H9 (cell line): Measurements from ENCODE around the gene DHRSX. TPM values are rescaled to one million over a fixed set of nuclear protein-coding genes. Genes with fewer than 3 reads are reported as not detected.
A peak's percentile ranks its signal among the peaks of the same experiment; 100 is the strongest.

Experiments used
- DNase-seq: peaks from one replicate; pipeline ENCODE4 v3.0.0-alpha.2; 2017
- H2AFZ ChIP-seq: one replicate; pipeline ENCODE4 v1.6.1; 2013; ENCODE audit warnings: mild to moderate bottlenecking, low read length, control low read depth, moderate library complexity
- H2AK5ac ChIP-seq: 2 replicates; pipeline ENCODE4 v1.6.1; 2013; ENCODE audit warnings: low read length, control low read depth, mixed read lengths; ENCODE audit not compliant: insufficient read length
- H2BK120ac ChIP-seq: one replicate; pipeline ENCODE4 v1.6.1; 2013; ENCODE audit warnings: low read depth, mild to moderate bottlenecking, low read length, control low read depth, inconsistent platforms; ENCODE audit not compliant: poor library complexity, severe bottlenecking
- H2BK12ac ChIP-seq: 2 replicates; pipeline ENCODE4 v1.6.1; 2013; ENCODE audit warnings: low read length, control low read depth, mixed read lengths, low read depth; ENCODE audit not compliant: insufficient read length
- H2BK15ac ChIP-seq: 2 replicates; pipeline ENCODE4 v1.6.1; 2013; ENCODE audit warnings: low read depth, low read length, control low read depth
- H2BK20ac ChIP-seq: one replicate; pipeline ENCODE4 v1.6.1; 2013; ENCODE audit warnings: low read depth, mild to moderate bottlenecking, low read length, control low read depth, inconsistent platforms; ENCODE audit not compliant: poor library complexity, severe bottlenecking
- H2BK5ac ChIP-seq: 2 replicates; pipeline ENCODE4 v1.6.1; 2013; ENCODE audit warnings: low read length, control low read depth, mixed read lengths; ENCODE audit not compliant: insufficient read length
- H3K14ac ChIP-seq: 2 replicates; pipeline ENCODE4 v1.6.1; 2013; ENCODE audit warnings: low read length, control low read depth; ENCODE audit not compliant: insufficient read depth
- H3K18ac ChIP-seq: 2 replicates; pipeline ENCODE4 v1.6.1; 2013; ENCODE audit warnings: low read depth, mild to moderate bottlenecking, mixed read lengths, low read length, control low read depth; ENCODE audit not compliant: insufficient read length
- H3K23ac ChIP-seq: 2 replicates; pipeline ENCODE4 v1.6.1; 2013; ENCODE audit warnings: low read length, control low read depth, mixed read lengths, low read depth; ENCODE audit not compliant: insufficient read length
- H3K23me2 ChIP-seq: 2 replicates; pipeline ENCODE4 v1.6.1; 2013; ENCODE audit warnings: low read depth, mild to moderate bottlenecking, mixed read lengths, low read length, control low read depth; ENCODE audit not compliant: insufficient read length, poor library complexity, severe bottlenecking
- H3K27ac ChIP-seq: 2 replicates; pipeline ENCODE4 v1.5.1; 2013; ENCODE audit warnings: low read length, control low read depth, mixed read lengths, low read depth; ENCODE audit not compliant: insufficient read length
- H3K27me3 ChIP-seq: 2 replicates; pipeline ENCODE4 v1.6.1; 2013; ENCODE audit warnings: low read length, control low read depth, inconsistent platforms; ENCODE audit not compliant: insufficient read depth
- H3K4ac ChIP-seq: 2 replicates; pipeline ENCODE4 v1.6.1; 2013; ENCODE audit warnings: low read depth, mild to moderate bottlenecking, control low read depth, inconsistent platforms, low read length, moderate library complexity
- H3K4me1 ChIP-seq: 2 replicates; pipeline ENCODE4 v1.6.1; 2013; ENCODE audit warnings: low read length, control low read depth, inconsistent platforms; ENCODE audit not compliant: insufficient read depth
- H3K4me2 ChIP-seq: 2 replicates; pipeline ENCODE4 v1.6.1; 2013; ENCODE audit warnings: low read length, control low read depth, mixed read lengths; ENCODE audit not compliant: insufficient read length, insufficient read depth
- H3K56ac ChIP-seq: 2 replicates; pipeline ENCODE4 v1.6.1; 2013; ENCODE audit warnings: low read depth, mild to moderate bottlenecking, mixed read lengths, low read length, control low read depth; ENCODE audit not compliant: insufficient read length
- H3K79me1 ChIP-seq: 2 replicates; pipeline ENCODE4 v1.6.1; 2013; ENCODE audit warnings: low read depth, mild to moderate bottlenecking, moderate library complexity, low read length, control low read depth, inconsistent platforms; ENCODE audit not compliant: insufficient read depth, poor library complexity, severe bottlenecking
- H3K79me2 ChIP-seq: 2 replicates; pipeline ENCODE4 v1.6.1; 2013; ENCODE audit warnings: low read length, control low read depth, inconsistent platforms; ENCODE audit not compliant: insufficient read depth
- H3K9ac ChIP-seq: 2 replicates; pipeline ENCODE4 v1.6.1; 2013; ENCODE audit warnings: low read length, control low read depth, mixed read lengths; ENCODE audit not compliant: insufficient read length; ENCODE audit errors: extremely low read depth
- H3K9me3 ChIP-seq: one replicate; pipeline ENCODE4 v1.6.1; 2013; ENCODE audit warnings: low read depth, low read length, inconsistent platforms; ENCODE audit not compliant: control insufficient read depth
- H3T11ph ChIP-seq: one replicate; pipeline ENCODE4 v1.6.1; 2013; ENCODE audit warnings: mild to moderate bottlenecking, low read length, control low read depth, inconsistent platforms
- H4K20me1 ChIP-seq: one replicate; pipeline ENCODE4 v1.6.1; 2013; ENCODE audit not compliant: control insufficient read depth, insufficient read length, insufficient read depth
- H4K5ac ChIP-seq: 2 replicates; pipeline ENCODE4 v1.6.1; 2013; ENCODE audit warnings: low read depth, mild to moderate bottlenecking, mixed read lengths, low read length, control low read depth; ENCODE audit not compliant: insufficient read length
- H4K8ac ChIP-seq: replicated peaks from 2 replicates; pipeline ENCODE4 v1.6.1; 2013; ENCODE audit warnings: low read length, control low read depth, mixed read lengths, low read depth; ENCODE audit not compliant: insufficient read length
- H4K91ac ChIP-seq: 2 replicates; pipeline ENCODE4 v1.6.1; 2013; ENCODE audit warnings: low read depth, mild to moderate bottlenecking, moderate library complexity, mixed read lengths, low read length, control low read depth; ENCODE audit not compliant: insufficient read length
- H3K27ac Mint-ChIP-seq, 3 experiments: 2 replicates in 2 of 3; 3 replicates in 1 of 3; pipeline ENCODE4 v1.8.0; 2020 to 2021; ENCODE audit warnings: mixed read lengths in 3 of 3, mild to moderate bottlenecking in 1 of 3, moderate library complexity in 1 of 3
- H3K27me3 Mint-ChIP-seq: 2 replicates; pipeline ENCODE4 v1.8.0; 2021; ENCODE audit warnings: low read depth, mild to moderate bottlenecking, moderate library complexity, mixed read lengths
- H3K36me3 Mint-ChIP-seq, 3 experiments: 2 replicates in 2 of 3; 3 replicates in 1 of 3; pipeline ENCODE4 v1.8.0; 2020 to 2021; ENCODE audit warnings: low read depth in 3 of 3, mixed read lengths in 3 of 3; ENCODE audit not compliant: insufficient read depth in 1 of 3
- H3K4me1 Mint-ChIP-seq, 2 experiments: 2 replicates each; pipeline ENCODE4 v1.8.0; 2020; ENCODE audit warnings: mixed read lengths in 2 of 2
- H3K4me3 Mint-ChIP-seq, 2 experiments: 2 replicates in 1 of 2; 3 replicates in 1 of 2; pipeline ENCODE4 v1.8.0; 2020 to 2021; ENCODE audit warnings: mild to moderate bottlenecking in 2 of 2, mixed read lengths in 2 of 2, moderate library complexity in 1 of 2
- H3K9me3 Mint-ChIP-seq, 2 experiments: 2 replicates in 1 of 2; 3 replicates in 1 of 2; pipeline ENCODE4 v1.8.0; 2020; ENCODE audit warnings: mild to moderate bottlenecking in 2 of 2, mixed read lengths in 2 of 2, moderate library complexity in 1 of 2
- CTCF ChIP-seq: fragments of 200-600 bp; sonication (generic); conservative IDR thresholded peaks from 3 replicates; pipeline ENCODE4 v1.8.0; 2021; ENCODE audit warnings: antibody characterized with exemption, mild to moderate bottlenecking
- WGBS: extraction: QIAGEN DNeasy Blood & Tissue Kit; methylation state at CpG from one replicate; pipeline ENCODE4 v1.1.7; 2013; ENCODE audit warnings: missing lambda C conversion rate, low lambda C conversion rate, mixed read lengths; ENCODE audit not compliant: insufficient read length; ENCODE audit errors: extremely low coverage; 5-methylcytosine and 5-hydroxymethylcytosine counted together
- total RNA-seq: library from RNA; stranded (reverse); gene quantifications from 2 replicates; pipeline ENCODE4 v1.2.1, GENCODE V29; 2021

DHRSX gene
- total RNA-seq, 1 experiment from 2014 or later = 44.0 TPM

- no peak overlapping the region for H2AK5ac ChIP-seq
- peak; percentile 57 for DNase-seq
- peak; percentile 38; the same call in 2 of the 3 replicates for TF ChIP-seq CTCF
- no peak overlapping the region for H2AFZ ChIP-seq
- Mint-ChIP-seq H3K9me3 (no peaks in the 10 kb centered on the region; a peak in 1 of 5 replicates), H3K36me3 (peaks cover 5 to 23% (median 18%) of the 10 kb centered on the region in 3 experiments; a peak in 6 of 7 replicates), H3K4me1 (peaks cover 27 to 50% of the 10 kb centered on the region in 2 experiments), H3K27me3 (no peaks in the 10 kb centered on the region), H3K4me3 (peak overlapping the region; percentile 75 to 88), H3K27ac (peak overlapping the region in 2 of 3 experiments; percentile 82 to 92; a peak in 1 of 7 replicates)
- H4K20me1 ChIP-seq = no peaks in the 10 kb centered on the region
- no peak overlapping the region for H4K5ac ChIP-seq
- H3K4me2 ChIP-seq = peak overlapping the region; percentile 82
- peaks cover 11% of the 10 kb centered on the region for H3K23me2 ChIP-seq
- H3K18ac ChIP-seq = peak overlapping the region; percentile 85
- H2BK120ac ChIP-seq = peak overlapping the region; percentile 48
- H2BK20ac ChIP-seq = no peak overlapping the region
- no peak overlapping the region for H3K27ac ChIP-seq
- H4K91ac ChIP-seq = no peak overlapping the region
- H2BK15ac ChIP-seq = no peak overlapping the region
- H3K4me1 ChIP-seq = peaks cover 11% of the 10 kb centered on the region
- H2BK12ac ChIP-seq = no peak overlapping the region
- no peak overlapping the region for H3K4ac ChIP-seq
- H3K9ac ChIP-seq = peak overlapping the region; percentile 74
- no peak overlapping the region for H2BK5ac ChIP-seq
- H3K79me2 ChIP-seq = peaks cover 22% of the 10 kb centered on the region; the same call in 1 of the 2 replicates
- no peak overlapping the region for H3T11ph ChIP-seq
- H3K79me1 ChIP-seq = peaks cover 5% of the 10 kb centered on the region
- no peaks in the 10 kb centered on the region for H3K9me3 ChIP-seq
- no peak overlapping the region for H4K8ac ChIP-seq
- peak overlapping the region; percentile 93 for H3K14ac ChIP-seq
- H3K27me3 ChIP-seq = no peaks in the 10 kb centered on the region
- H3K56ac ChIP-seq = no peak overlapping the region
- WGBS = no CpG with 5 or more reads among the region's 70 CpGs
- H3K23ac ChIP-seq = no peak overlapping the region
These were observed 529 bp downstream of the DHRSX start for GRCh38 chrX:2500091-2500802.
